Body of pancreas (tissue), 4 donors: ENCODE results near the gene LANCL2. TPM values are rescaled to one million over a fixed set of nuclear protein-coding genes. Genes with fewer than 3 reads are reported as not detected.

Experiments used
- ATAC-seq: fragments of 150-250 bp; one replicate; pipeline ENCODE4 v1.9.1; 2016
- DNase-seq, 4 donors: peaks; one replicate each; pipeline ENCODE4 v3.0.0-alpha.2; 2019
- H3K27ac ChIP-seq, 4 donors: fragments of 200-600 bp; sonication (generic); 1 replicate in 3 of 4; 2 replicates in 1 of 4; pipeline versions ENCODE4 v1.5.1 to v1.6.1; 2016 to 2019; ENCODE audit warnings: mild to moderate bottlenecking in 1 of 4, mixed read lengths in 1 of 4, moderate library complexity in 1 of 4
- H3K27me3 ChIP-seq, 2 donors: fragments of 200-600 bp; sonication (generic); one replicate each; pipeline ENCODE4 v1.6.0; 2016; ENCODE audit warnings: mild to moderate bottlenecking in 1 of 2
- H3K36me3 ChIP-seq, 2 donors: fragments of 200-600 bp; sonication (generic); replicated peaks in 1 of 2; 2 replicates each; pipeline ENCODE4 v1.5.1; 2016; ENCODE audit warnings: low read depth in 2 of 2; ENCODE audit not compliant: insufficient read depth in 1 of 2
- H3K4me1 ChIP-seq: fragments of 200-600 bp; sonication (generic); one replicate; pipeline ENCODE4 v1.6.0; 2016
- H3K4me3 ChIP-seq, 2 donors: fragments of 200-600 bp; sonication (generic); 1 replicate in 1 of 2; 2 replicates in 1 of 2; pipeline ENCODE4 v1.5.1; 2016 to 2019
- H3K9me3 ChIP-seq, 3 donors: fragments of 200-600 bp; sonication (generic); 1 replicate in 2 of 3; 2 replicates in 1 of 3; pipeline ENCODE4 v1.5.1; 2016
- POLR2A ChIP-seq, 3 donors: fragments of 450-650 bp; IDR thresholded peaks; one replicate each; pipeline ENCODE4 v1.6.1; 2016; ENCODE audit warnings: antibody characterized with exemption in 3 of 3, mild to moderate bottlenecking in 2 of 3
- WGBS, 2 donors: methylation state at CpG; one replicate each; pipeline ENCODE4 v1.1.5; 2017; 5-methylcytosine and 5-hydroxymethylcytosine counted together
- intact Hi-C: fragments of 100-400 bp; cut with DNase I; formaldehyde crosslinking; loops from one replicate; pipeline ENCODE4 v1.15.1; 2023
- total RNA-seq, 2 donors: library from RNA; depleted of rRNA; stranded (reverse); fragments of >200 nt; gene quantifications; one replicate each; pipeline ENCODE4 v1.1.0, GENCODE V29; 2016
- TF ChIP-seq, protein P1 (sequence below), 7 experiments: fragments of 450-650 bp in 4 of 7; fragments of 200-600 bp in 3 of 7; sonication (generic) in 3 of 7; IDR thresholded peaks; one replicate each; pipeline ENCODE4 v1.5.1; 2016 to 2019; ENCODE audit warnings: antibody characterized with exemption in 7 of 7

The LANCL2 gene
- total RNA-seq, 2 donors from 2014 or later: 4.4 to 10.9 TPM

DNA sequence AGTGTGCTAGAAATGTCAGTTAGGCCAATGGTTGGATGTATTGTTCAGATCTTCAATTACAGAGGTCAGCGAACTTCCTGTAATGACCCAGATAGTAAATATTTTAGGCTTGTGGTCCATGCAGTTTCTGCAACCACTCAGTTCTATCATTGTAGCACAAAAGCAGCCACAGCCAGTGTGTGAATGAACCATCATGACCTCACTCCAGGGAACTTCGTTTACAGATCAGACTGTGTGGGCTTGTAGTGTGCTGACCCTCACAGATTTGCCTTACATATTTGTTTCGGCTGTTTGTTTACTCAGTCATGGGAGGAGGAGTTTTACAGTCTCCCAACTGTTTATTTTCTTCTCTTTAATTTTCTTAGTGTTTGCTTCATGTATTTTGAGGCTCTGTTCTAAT lies 55.4 kb downstream of the LANCL2 start:
- WGBS, 2 donors: 42 to 53% methylated on average over 3 of the region's 3 CpGs
- Histone ChIP-seq H3K9me3 (no peaks in the 10 kb centered on the region), H3K4me3 (no peak overlapping the region), H3K27ac (no peak overlapping the region), H3K36me3 (no peaks in the 10 kb centered on the region), H3K4me1 (no peaks in the 10 kb centered on the region), H3K27me3 (no peaks in the 10 kb centered on the region)
- ATAC-seq (no peak), DNase-seq (no peak)
- intact Hi-C loops: loop anchor here (10.0 kb wide), 1 partner anchor 64 kb away; no protein-coding TSS in a partner anchor
- TF ChIP-seq, protein P1, sequence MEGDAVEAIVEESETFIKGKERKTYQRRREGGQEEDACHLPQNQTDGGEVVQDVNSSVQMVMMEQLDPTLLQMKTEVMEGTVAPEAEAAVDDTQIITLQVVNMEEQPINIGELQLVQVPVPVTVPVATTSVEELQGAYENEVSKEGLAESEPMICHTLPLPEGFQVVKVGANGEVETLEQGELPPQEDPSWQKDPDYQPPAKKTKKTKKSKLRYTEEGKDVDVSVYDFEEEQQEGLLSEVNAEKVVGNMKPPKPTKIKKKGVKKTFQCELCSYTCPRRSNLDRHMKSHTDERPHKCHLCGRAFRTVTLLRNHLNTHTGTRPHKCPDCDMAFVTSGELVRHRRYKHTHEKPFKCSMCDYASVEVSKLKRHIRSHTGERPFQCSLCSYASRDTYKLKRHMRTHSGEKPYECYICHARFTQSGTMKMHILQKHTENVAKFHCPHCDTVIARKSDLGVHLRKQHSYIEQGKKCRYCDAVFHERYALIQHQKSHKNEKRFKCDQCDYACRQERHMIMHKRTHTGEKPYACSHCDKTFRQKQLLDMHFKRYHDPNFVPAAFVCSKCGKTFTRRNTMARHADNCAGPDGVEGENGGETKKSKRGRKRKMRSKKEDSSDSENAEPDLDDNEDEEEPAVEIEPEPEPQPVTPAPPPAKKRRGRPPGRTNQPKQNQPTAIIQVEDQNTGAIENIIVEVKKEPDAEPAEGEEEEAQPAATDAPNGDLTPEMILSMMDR (IDR thresholded peaks at IDR 0.05): no peak
- no peak for TF ChIP-seq POLR2A (IDR thresholded peaks at IDR 0.05)

DNA sequence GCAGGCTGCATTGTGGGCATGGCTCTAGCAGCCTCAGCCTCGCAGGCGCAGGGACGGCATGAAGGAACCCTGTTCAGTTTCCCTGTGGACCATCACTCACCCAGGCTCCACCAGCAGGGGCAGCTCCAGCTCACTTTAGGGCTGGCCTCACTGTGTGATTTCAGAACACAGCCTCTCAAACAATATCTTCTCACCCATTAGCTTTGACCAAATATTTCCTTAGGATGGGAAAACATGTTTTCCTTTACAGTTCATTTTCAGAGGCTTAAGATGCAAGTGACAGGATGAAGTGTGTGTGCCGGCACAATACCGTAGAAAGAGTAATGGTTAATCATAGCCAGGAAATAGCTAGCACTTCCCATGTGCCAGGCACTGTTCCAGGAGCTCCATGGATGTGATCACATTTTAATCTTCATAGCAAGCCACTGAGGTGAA lies 58.2 kb downstream of the LANCL2 start:
- Histone ChIP-seq H3K27me3 (no peaks in the 10 kb centered on the region), H3K27ac (no peak overlapping the region), H3K4me3 (no peak overlapping the region), H3K9me3 (no peaks in the 10 kb centered on the region), H3K4me1 (no peaks in the 10 kb centered on the region), H3K36me3 (peaks cover 0 to 3% of the 10 kb centered on the region in 2 donors)
- TF ChIP-seq, protein P1 (IDR thresholded peaks at IDR 0.05): no peak
- TF ChIP-seq POLR2A (IDR thresholded peaks at IDR 0.05): no peak
- intact Hi-C loops: loop anchor here (10.0 kb wide), 1 partner anchor 62 kb away; no protein-coding TSS in a partner anchor
- DNase-seq: no peak
- WGBS, 2 donors: 74 to 81% methylated on average over 5 of the region's 5 CpGs
- no peak for ATAC-seq

DNA sequence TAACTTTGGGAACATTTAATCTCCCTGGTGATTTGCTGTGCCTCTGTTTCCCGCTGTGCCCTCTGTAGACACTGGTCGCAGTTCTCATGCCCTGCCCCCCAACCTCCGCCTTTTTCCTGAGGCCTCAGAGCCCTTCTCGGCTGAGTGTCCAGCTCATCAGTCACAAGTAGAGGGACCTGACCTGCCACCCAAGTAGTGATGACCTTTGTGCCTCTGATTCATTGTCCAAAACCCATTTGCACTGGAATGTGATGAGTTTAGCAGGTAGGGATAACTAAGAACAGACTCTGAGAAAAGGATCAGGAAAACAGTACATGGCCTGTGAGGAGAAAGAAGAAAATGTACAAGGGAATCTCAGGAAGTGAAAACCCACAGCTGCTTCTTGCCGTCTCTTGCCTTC lies 58.8 kb downstream of the LANCL2 start:
- Histone ChIP-seq H3K9me3 (no peaks in the 10 kb centered on the region), H3K27me3 (no peaks in the 10 kb centered on the region), H3K4me1 (no peaks in the 10 kb centered on the region), H3K27ac (no peak overlapping the region), H3K4me3 (no peak overlapping the region), H3K36me3 (peaks cover 0 to 3% of the 10 kb centered on the region in 2 donors)
- no peak for DNase-seq
- intact Hi-C loops: loop anchor here (10.0 kb wide), 1 partner anchor 61 kb away; no protein-coding TSS in a partner anchor
- TF ChIP-seq, protein P1 (IDR thresholded peaks at IDR 0.05): no peak
- no peak for TF ChIP-seq POLR2A (IDR thresholded peaks at IDR 0.05)
- ATAC-seq: no peak
- 91 to 92% methylated on average over 5 of the region's 5 CpGs for WGBS, 2 donors

DNA sequence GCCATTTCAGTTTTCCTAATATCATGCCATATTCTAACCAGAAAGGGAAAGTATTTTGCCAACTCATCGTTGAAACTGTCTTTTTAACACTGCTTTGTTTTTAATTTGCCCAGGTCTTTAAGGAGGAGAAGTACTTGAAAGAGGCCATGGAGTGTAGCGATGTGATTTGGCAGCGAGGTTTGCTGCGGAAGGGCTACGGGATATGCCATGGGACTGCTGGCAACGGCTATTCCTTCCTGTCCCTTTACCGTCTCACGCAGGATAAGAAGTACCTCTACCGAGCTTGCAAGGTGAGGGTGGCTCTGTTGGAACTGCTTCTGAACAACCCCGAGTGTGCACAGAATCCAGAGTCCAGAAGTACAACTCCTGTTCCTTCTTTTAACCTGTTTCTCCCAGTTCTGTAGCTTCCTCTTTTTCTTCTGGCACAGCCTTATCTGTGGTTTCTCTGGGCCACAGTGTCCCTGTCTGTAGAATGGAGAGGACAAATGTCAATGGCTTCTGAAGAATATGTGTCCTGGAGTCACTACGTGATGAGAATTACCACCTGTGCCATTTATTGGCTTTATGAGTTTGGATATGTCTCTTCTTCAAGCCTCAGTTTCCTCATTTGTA lies 60.1 kb downstream of the LANCL2 start:
- Histone ChIP-seq H3K4me3 (no peak overlapping the region), H3K36me3 (peaks cover 0 to 3% of the 10 kb centered on the region in 2 donors), H3K9me3 (no peaks in the 10 kb centered on the region), H3K4me1 (peaks cover 9% of the 10 kb centered on the region), H3K27me3 (no peaks in the 10 kb centered on the region), H3K27ac (no peak overlapping the region)
- intact Hi-C loops: loop anchor here (10.0 kb wide), 1 partner anchor 60 kb away; no protein-coding TSS in a partner anchor
- 79 to 90% methylated on average over 11 of the region's 11 CpGs for WGBS, 2 donors
- ATAC-seq (no peak), DNase-seq (no peak)
- TF ChIP-seq POLR2A (IDR thresholded peaks at IDR 0.05): no peak
- TF ChIP-seq, protein P1 (IDR thresholded peaks at IDR 0.05): no peak

DNA sequence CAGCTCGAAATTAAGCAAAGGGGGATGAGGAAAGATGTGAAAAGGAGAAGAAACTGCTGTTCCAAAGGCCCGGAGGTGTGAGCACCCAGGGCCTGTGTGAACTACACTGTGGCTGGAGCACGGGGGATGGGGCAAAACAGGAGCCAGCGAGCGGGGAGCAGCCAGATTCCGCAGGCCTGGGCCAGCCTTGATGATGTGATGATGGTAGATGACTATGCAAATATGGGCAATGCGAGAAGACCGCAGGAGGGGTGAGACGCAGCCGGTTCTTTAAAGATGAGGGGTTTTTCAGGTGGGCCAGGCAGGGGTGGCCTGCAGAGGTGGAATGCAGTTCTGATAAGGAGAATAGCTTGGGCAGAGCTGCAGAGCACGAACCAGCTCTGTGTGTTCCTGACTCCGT lies 61.5 kb downstream of the LANCL2 start:
- H3K36me3 ChIP-seq: peaks cover 0 to 3% of the 10 kb centered on the region in 2 donors
- DNase-seq (no peak), ATAC-seq (no peak)
- no peaks in the 10 kb centered on the region for H3K27me3 ChIP-seq
- intact Hi-C loops: loop anchor here (10.0 kb wide), 1 partner anchor 58 kb away; no protein-coding TSS in a partner anchor
- TF ChIP-seq POLR2A (IDR thresholded peaks at IDR 0.05): no peak
- TF ChIP-seq, protein P1 (IDR thresholded peaks at IDR 0.05): no peak
- 79 to 83% methylated on average over 12 of the region's 12 CpGs for WGBS, 2 donors
- no peaks in the 10 kb centered on the region for H3K9me3 ChIP-seq
- H3K4me3 ChIP-seq: no peak overlapping the region
- H3K27ac ChIP-seq: no peak overlapping the region
- H3K4me1 ChIP-seq: peaks cover 23% of the 10 kb centered on the region
